K562 (cell line): Measurements from ENCODE around the gene NME9. TPM values are rescaled to one million over a fixed set of nuclear protein-coding genes. Genes with fewer than 3 reads are reported as not detected.

Source experiments
- ATAC-seq: fragments of 200-7000 bp; cut with Tn5 transposase; 3 replicates; pipeline ENCODE4 v1.9.1; 2020; ENCODE audit warnings: moderate library complexity
- BruUV-seq: library from RNA; stranded (reverse); fragments of 400-500 nt; replicated peaks from 2 replicates; lab custom pipeline; 2021; lab: Mats Ljungman, UMichigan
- CTCF ChIA-PET: fragments of 300-600 bp; formaldehyde crosslinking; extraction: SDS; loops from one replicate; lab custom pipeline; 2021; ENCODE audit warnings: low intra/inter-chr PET ratio; lab: Yijun Ruan, JAX
- POLR2A ChIA-PET: fragments of 300-600, 350-650 bp; sonication (Branson Sonifier 250); formaldehyde crosslinking; extraction: SDS; loops from one replicate; lab custom pipeline; 2021; ENCODE audit warnings: antibody characterized with exemption, inconsistent platforms; lab: Yijun Ruan, JAX
- DNase-seq, 4 experiments: peaks; one replicate each; pipeline versions ENCODE4 v3.0.0 to v3.0.0-alpha.2; 2011 to 2018; ENCODE audit warnings: low spot score in 3 of 4, mixed read lengths in 3 of 4; ENCODE audit errors: extremely low read depth in 1 of 4
- FAIRE-seq: peaks from 2 replicates; lab custom pipeline; 2011; peaks lifted over from hg19 to GRCh38; lab: Jason Lieb, UNC
- H2AFZ ChIP-seq: 2 replicates; pipeline ENCODE4 v1.6.0; 2011; ENCODE audit warnings: low read depth, low read length, control low read depth, inconsistent platforms
- H3K27ac ChIP-seq: fragments of 200-600 bp; 3 replicates; pipeline ENCODE4 v1.8.0; 2011; ENCODE audit warnings: low read depth, mild to moderate bottlenecking, control low read depth, inconsistent platforms, low read length, moderate library complexity, mixed read lengths; ENCODE audit errors: extremely low read depth
- H3K27me3 ChIP-seq, 2 experiments: fragments of 300-600 bp in 1 of 2; 2 replicates in 1 of 2; 3 replicates in 1 of 2; pipeline versions ENCODE4 v1.6.0 to v1.8.0; 2011; ENCODE audit warnings: inconsistent platforms in 2 of 2, low read length in 2 of 2, mild to moderate bottlenecking in 1 of 2, mixed read lengths in 1 of 2, moderate library complexity in 1 of 2; ENCODE audit not compliant: control insufficient read depth in 2 of 2, insufficient read depth in 2 of 2
- H3K36me3 ChIP-seq: fragments of 300-600 bp; 3 replicates; pipeline ENCODE4 v1.8.0; 2011; ENCODE audit warnings: mild to moderate bottlenecking, low read length, inconsistent platforms; ENCODE audit not compliant: control insufficient read depth, insufficient read depth
- H3K4me1 ChIP-seq, 2 experiments: fragments of 200-600 bp in 1 of 2; replicated peaks in 1 of 2; 2 replicates in 1 of 2; 3 replicates in 1 of 2; pipeline versions ENCODE4 v1.5.1 to v1.8.0; 2011; ENCODE audit warnings: inconsistent platforms in 2 of 2, low read length in 2 of 2, mild to moderate bottlenecking in 1 of 2, mixed read lengths in 1 of 2, moderate library complexity in 1 of 2; ENCODE audit not compliant: control insufficient read depth in 2 of 2, insufficient read depth in 2 of 2
- H3K4me2 ChIP-seq: 2 replicates; pipeline ENCODE4 v1.6.1; 2011; ENCODE audit warnings: low read length, control low read depth, inconsistent platforms, mixed read lengths; ENCODE audit not compliant: insufficient read depth
- H3K4me3 ChIP-seq: fragments of 200-600 bp; sonication (generic), shearing (Covaris generic); 2 replicates; pipeline ENCODE4 v1.5.1; 2016; ENCODE audit warnings: control low read depth, inconsistent platforms
- H3K79me2 ChIP-seq: fragments of 200-600 bp; 3 replicates; pipeline ENCODE4 v1.8.0; 2011; ENCODE audit warnings: low read length, inconsistent platforms; ENCODE audit not compliant: control insufficient read depth, insufficient read depth
- H3K9ac ChIP-seq, 2 experiments: 2 replicates each; pipeline versions ENCODE4 v1.6.0 to v1.6.1; 2011; ENCODE audit warnings: low read depth in 2 of 2, low read length in 2 of 2, control low read depth in 1 of 2, inconsistent platforms in 1 of 2, mild to moderate bottlenecking in 1 of 2, mixed read lengths in 1 of 2; ENCODE audit not compliant: insufficient read depth in 1 of 2
- H3K9me1 ChIP-seq: one replicate; pipeline ENCODE4 v1.6.0; 2011; ENCODE audit warnings: inconsistent platforms, mild to moderate bottlenecking, low read length, moderate library complexity; ENCODE audit not compliant: control insufficient read depth, insufficient read depth
- H3K9me3 ChIP-seq: replicated peaks from 2 replicates; pipeline ENCODE4 v1.5.1; 2011; ENCODE audit warnings: low read depth, low read length, inconsistent platforms; ENCODE audit not compliant: control insufficient read depth, insufficient read depth
- H4K20me1 ChIP-seq: replicated peaks from 2 replicates; pipeline ENCODE4 v1.6.1; 2011; ENCODE audit warnings: low read length, inconsistent platforms, mixed read lengths; ENCODE audit not compliant: control insufficient read depth, insufficient read depth
- CBX3 ChIP-seq, 2 experiments: IDR thresholded peaks; 1 replicate in 1 of 2; 2 replicates in 1 of 2; pipeline ENCODE4 v1.6.1; 2012; ENCODE audit warnings: inconsistent platforms in 2 of 2, low read length in 2 of 2, borderline replicate concordance in 1 of 2, control low read depth in 1 of 2
- FOXM1 ChIP-seq, 2 experiments: fragments of 450-650 bp in 1 of 2; sonication (generic) in 1 of 2; formaldehyde crosslinking in 1 of 2; IDR thresholded peaks; 2 replicates each; pipeline versions ENCODE4 v1.6.1 to v1.9.0; 2017 to 2022; ENCODE audit warnings: low read depth in 2 of 2, mild to moderate bottlenecking in 2 of 2, missing genetic modification reagents in 1 of 2, moderate library complexity in 1 of 2
- GATA2 ChIP-seq: sonication (generic); formaldehyde crosslinking; IDR thresholded peaks from 2 replicates; pipeline ENCODE4 v1.4.0; 2020; ENCODE audit warnings: mild to moderate bottlenecking, missing genetic modification reagents
- HSF4 ChIP-seq: fragments of 250-450 bp; sonication (Bioruptor Pico); IDR thresholded peaks from 2 replicates; pipeline ENCODE4 v2.1.2; 2022; ENCODE audit warnings: mild to moderate bottlenecking, moderate library complexity, borderline replicate concordance
- MIER1 ChIP-seq: fragments of 450-650 bp; IDR thresholded peaks from 2 replicates; pipeline ENCODE4 v1.6.1; 2016; ENCODE audit warnings: antibody characterized with exemption, mild to moderate bottlenecking, low read depth
- SMAD3 ChIP-seq: fragments of 450-650 bp; formaldehyde crosslinking; conservative IDR thresholded peaks from 2 replicates; pipeline ENCODE4 v1.4.0; 2020; ENCODE audit warnings: mild to moderate bottlenecking
- SMC3 ChIP-seq: conservative IDR thresholded peaks from 2 replicates; pipeline ENCODE4 v1.6.1; 2011; ENCODE audit warnings: low read depth, low read length, improper control_type of control experiment; ENCODE audit not compliant: insufficient read depth
- STAG1 ChIP-seq: sonication (generic); formaldehyde crosslinking; IDR thresholded peaks from 2 replicates; pipeline ENCODE4 v1.5.0; 2020; ENCODE audit warnings: missing genetic modification reagents, borderline replicate concordance
- ZBTB7A ChIP-seq: IDR thresholded peaks from 2 replicates; pipeline ENCODE4 v1.6.1; 2011; ENCODE audit warnings: low read depth, mild to moderate bottlenecking, low read length, moderate library complexity, borderline replicate concordance; ENCODE audit not compliant: control insufficient read depth
- ZBTB9 ChIP-seq: fragments of 450-650 bp; formaldehyde crosslinking; IDR thresholded peaks from 2 replicates; pipeline ENCODE4 v1.4.0; 2020; ENCODE audit warnings: mild to moderate bottlenecking, moderate library complexity
- ZNF121 ChIP-seq: sonication (generic); formaldehyde crosslinking; conservative IDR thresholded peaks from 2 replicates; pipeline ENCODE4 v1.8.0; 2022; ENCODE audit warnings: missing genetic modification reagents
- ZNF561 ChIP-seq: fragments of 450-650 bp; formaldehyde crosslinking; conservative IDR thresholded peaks from 2 replicates; pipeline ENCODE4 v1.4.0; 2020; ENCODE audit warnings: mild to moderate bottlenecking, moderate library complexity
- WGBS: fragments of 100-300 bp; shearing (Covaris generic); methylation state at CpG from one replicate; pipeline ENCODE4 v1.1.6; 2016; ENCODE audit warnings: low coverage, mixed read lengths; ENCODE audit not compliant: insufficient coverage; ENCODE audit errors: missing lambda C conversion rate; 5-methylcytosine and 5-hydroxymethylcytosine counted together
- in situ Hi-C: fragments of 300-500 bp; cut with MboI; formaldehyde crosslinking; loops from 4 replicates; pipeline ENCODE4 v1.15.0; 2018; ENCODE audit warnings: inconsistent platforms, mixed read lengths
- intact Hi-C: fragments of 100-400 bp; cut with micrococcal nuclease; formaldehyde crosslinking; loops from 2 replicates; pipeline ENCODE4 v1.14.2; 2022
- polyA plus RNA-seq, 8 experiments: library from polyadenylated mRNA; depleted of rRNA in 4 of 8; stranded (reverse) in 5 of 8; unstranded in 3 of 8; fragments of >200 nt; fragmentation: Nextera tagmentation in 2 of 8; fragmentation: Illumina TruSeq in 1 of 8; extraction: Ambion mirVana in 2 of 8; extraction: Trizol in 1 of 8; gene quantifications; 2 replicates each; pipeline versions ENCODE4 v1.2.1 to v1.2.3, GENCODE V29; 2011 to 2014; ENCODE audit warnings: inconsistent platforms in 1 of 8, missing spikeins in 1 of 8
- total RNA-seq, 7 experiments: library from RNA; depleted of rRNA in 6 of 7; stranded (reverse); fragments of >200 nt in 6 of 7; fragmentation: Illumina TruSeq in 2 of 7; extraction: Trizol in 2 of 7; gene quantifications; 2 replicates each; pipeline versions ENCODE4 v1.2.1 to v1.2.3, GENCODE V29; 2011 to 2021; ENCODE audit warnings: low replicate concordance in 1 of 7
- TF ChIP-seq, protein P1 (sequence below): fragments of 150-350 bp; IDR thresholded peaks from 2 replicates; pipeline ENCODE4 v1.6.1; 2014; ENCODE audit warnings: low read depth, mild to moderate bottlenecking, low read length, borderline replicate concordance
- TF ChIP-seq, protein P2 (sequence below): fragments of 450-650 bp; IDR thresholded peaks from 2 replicates; pipeline ENCODE4 v1.7.0; 2016; ENCODE audit warnings: borderline replicate concordance

Gene NME9
- total and polyA plus RNA-seq, 9 of the 15 experiments (the other 6 are each of a cell fraction or from before 2014, with no cell fraction given) = 0.05 to 0.15 (median 0.13) TPM; not detected in 6

DNA sequence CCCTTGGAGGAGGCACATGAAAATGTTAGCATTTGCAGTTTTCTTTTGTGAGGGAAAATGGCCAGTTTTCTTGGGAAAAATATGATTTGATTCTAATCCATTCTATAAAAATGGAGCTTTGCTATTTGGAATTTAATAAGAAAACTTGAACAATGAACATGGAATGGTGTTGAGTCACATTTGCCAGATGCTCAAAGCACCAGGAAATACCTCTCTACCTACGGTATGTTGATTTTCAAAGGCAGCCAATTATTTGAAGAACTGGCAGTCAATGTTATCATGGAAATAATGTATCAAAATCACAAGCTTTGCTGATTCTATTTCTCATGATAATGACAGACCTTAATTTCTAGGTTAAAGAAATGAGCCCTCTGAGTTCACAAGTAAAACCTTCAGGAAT lies 14.9 kb downstream of the NME9 start:
- H3K4me2 ChIP-seq = no peak overlapping the region
- H3K9me1 ChIP-seq = no peaks in the 10 kb centered on the region
- no peak overlapping the region for H3K27ac ChIP-seq
- no peak overlapping the region for H3K9ac ChIP-seq
- H3K4me3 ChIP-seq = no peak overlapping the region
- intact Hi-C loops (no loop called here), in situ Hi-C loops (no loop called here)
- no peak overlapping the region for H2AFZ ChIP-seq
- FAIRE-seq (no peak), ATAC-seq (no peak), DNase-seq (no peak)
- H3K79me2 ChIP-seq = no peaks in the 10 kb centered on the region
- no peaks in the 10 kb centered on the region for H3K9me3 ChIP-seq
- peaks cover 4 to 11% of the 10 kb centered on the region in 2 experiments; a peak in 2 of 5 replicates for H3K27me3 ChIP-seq
- no peaks in the 10 kb centered on the region; a peak in 1 of 5 replicates for H3K4me1 ChIP-seq
- H3K36me3 ChIP-seq = no peaks in the 10 kb centered on the region
- POLR2A ChIA-PET = interaction anchor here (1.0 kb wide), 1 partner anchor 14 kb away, joined by 3 read pairs; no protein-coding TSS in a partner anchor
- WGBS = 0% methylated on average over 1 of the region's 1 CpG
- no TSS peak for BruUV-seq
- CTCF ChIA-PET = no interaction called here
- no peaks in the 10 kb centered on the region for H4K20me1 ChIP-seq
- TF ChIP-seq CBX3 (IDR thresholded peaks at IDR 0.05; ENCODE audit: borderline replicate concordance in 1 of 2, low read length in 2 of 2) = no peak
- no peak for TF ChIP-seq FOXM1 (IDR thresholded peaks at IDR 0.05; ENCODE audit: low read depth)
- TF ChIP-seq FOXM1 (CRISPR knock-in tag; IDR thresholded peaks at IDR 0.05; ENCODE audit: low read depth) = no peak
- TF ChIP-seq MIER1 = no peak
- TF ChIP-seq HSF4 (CRISPR knock-in tag) = no peak
- TF ChIP-seq ZBTB7A = no peak
- no peak for TF ChIP-seq ZNF561 (CRISPR knock-in tag)
- TF ChIP-seq STAG1 (CRISPR knock-in tag) = no peak
- no peak for TF ChIP-seq ZNF121
- TF ChIP-seq SMAD3 (CRISPR knock-in tag) = no peak
- TF ChIP-seq GATA2 = no peak
- TF ChIP-seq SMC3 = no peak
- TF ChIP-seq, protein P1, sequence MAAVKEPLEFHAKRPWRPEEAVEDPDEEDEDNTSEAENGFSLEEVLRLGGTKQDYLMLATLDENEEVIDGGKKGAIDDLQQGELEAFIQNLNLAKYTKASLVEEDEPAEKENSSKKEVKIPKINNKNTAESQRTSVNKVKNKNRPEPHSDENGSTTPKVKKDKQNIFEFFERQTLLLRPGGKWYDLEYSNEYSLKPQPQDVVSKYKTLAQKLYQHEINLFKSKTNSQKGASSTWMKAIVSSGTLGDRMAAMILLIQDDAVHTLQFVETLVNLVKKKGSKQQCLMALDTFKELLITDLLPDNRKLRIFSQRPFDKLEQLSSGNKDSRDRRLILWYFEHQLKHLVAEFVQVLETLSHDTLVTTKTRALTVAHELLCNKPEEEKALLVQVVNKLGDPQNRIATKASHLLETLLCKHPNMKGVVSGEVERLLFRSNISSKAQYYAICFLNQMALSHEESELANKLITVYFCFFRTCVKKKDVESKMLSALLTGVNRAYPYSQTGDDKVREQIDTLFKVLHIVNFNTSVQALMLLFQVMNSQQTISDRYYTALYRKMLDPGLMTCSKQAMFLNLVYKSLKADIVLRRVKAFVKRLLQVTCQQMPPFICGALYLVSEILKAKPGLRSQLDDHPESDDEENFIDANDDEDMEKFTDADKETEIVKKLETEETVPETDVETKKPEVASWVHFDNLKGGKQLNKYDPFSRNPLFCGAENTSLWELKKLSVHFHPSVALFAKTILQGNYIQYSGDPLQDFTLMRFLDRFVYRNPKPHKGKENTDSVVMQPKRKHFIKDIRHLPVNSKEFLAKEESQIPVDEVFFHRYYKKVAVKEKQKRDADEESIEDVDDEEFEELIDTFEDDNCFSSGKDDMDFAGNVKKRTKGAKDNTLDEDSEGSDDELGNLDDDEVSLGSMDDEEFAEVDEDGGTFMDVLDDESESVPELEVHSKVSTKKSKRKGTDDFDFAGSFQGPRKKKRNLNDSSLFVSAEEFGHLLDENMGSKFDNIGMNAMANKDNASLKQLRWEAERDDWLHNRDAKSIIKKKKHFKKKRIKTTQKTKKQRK = no peak
- TF ChIP-seq, protein P2, sequence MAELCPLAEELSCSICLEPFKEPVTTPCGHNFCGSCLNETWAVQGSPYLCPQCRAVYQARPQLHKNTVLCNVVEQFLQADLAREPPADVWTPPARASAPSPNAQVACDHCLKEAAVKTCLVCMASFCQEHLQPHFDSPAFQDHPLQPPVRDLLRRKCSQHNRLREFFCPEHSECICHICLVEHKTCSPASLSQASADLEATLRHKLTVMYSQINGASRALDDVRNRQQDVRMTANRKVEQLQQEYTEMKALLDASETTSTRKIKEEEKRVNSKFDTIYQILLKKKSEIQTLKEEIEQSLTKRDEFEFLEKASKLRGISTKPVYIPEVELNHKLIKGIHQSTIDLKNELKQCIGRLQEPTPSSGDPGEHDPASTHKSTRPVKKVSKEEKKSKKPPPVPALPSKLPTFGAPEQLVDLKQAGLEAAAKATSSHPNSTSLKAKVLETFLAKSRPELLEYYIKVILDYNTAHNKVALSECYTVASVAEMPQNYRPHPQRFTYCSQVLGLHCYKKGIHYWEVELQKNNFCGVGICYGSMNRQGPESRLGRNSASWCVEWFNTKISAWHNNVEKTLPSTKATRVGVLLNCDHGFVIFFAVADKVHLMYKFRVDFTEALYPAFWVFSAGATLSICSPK = no peak
- no peak for TF ChIP-seq ZBTB9 (CRISPR knock-in tag)
